Activated CD8-positive, alpha-beta T cell treated with anti-CD3 and anti-CD28 coated beads, Interleukin-2, amount 10 ng/mL, durations not matched to agents 7 days and 5 days (primary cell): ENCODE measurements around the gene BARX2. TPM values are rescaled to one million over a fixed set of nuclear protein-coding genes. Genes with fewer than 3 reads are reported as not detected.

ENCODE experiments used
- ATAC-seq: fragments of 150-1000 bp; cut with Tn5 transposase; one replicate; pipeline ENCODE4 v1.10.0; 2021; ENCODE audit warnings: moderate library complexity
- CTCF ChIA-PET: fragments of 350-600 bp; sonication (Branson Sonifier 250); formaldehyde crosslinking; loops from one replicate; lab custom pipeline; 2021; ENCODE audit warnings: antibody characterized with exemption; lab: Charles Lee
- POLR2A ChIA-PET: fragments of 350-600 bp; sonication (Branson Sonifier 250); formaldehyde crosslinking; loops from one replicate; lab custom pipeline; 2021; ENCODE audit warnings: antibody characterized with exemption; lab: Charles Lee
- DNase-seq: peaks from one replicate; pipeline ENCODE4 v3.0.0-alpha.2; 2020
- H3K27ac Mint-ChIP-seq: one replicate; pipeline ENCODE4 v1.8.0; 2021; ENCODE audit warnings: mild to moderate bottlenecking, mixed read lengths
- H3K27me3 Mint-ChIP-seq: one replicate; pipeline ENCODE4 v1.8.0; 2021; ENCODE audit warnings: low read depth, mixed read lengths
- H3K36me3 Mint-ChIP-seq: one replicate; pipeline ENCODE4 v1.8.0; 2021; ENCODE audit warnings: low read depth, mixed read lengths
- H3K4me1 Mint-ChIP-seq: one replicate; pipeline ENCODE4 v1.8.0; 2021; ENCODE audit warnings: low read depth, mixed read lengths
- H3K4me3 Mint-ChIP-seq: one replicate; pipeline ENCODE4 v1.8.0; 2021; ENCODE audit warnings: mild to moderate bottlenecking, mixed read lengths
- H3K9me3 Mint-ChIP-seq: one replicate; pipeline ENCODE4 v1.8.0; 2022; ENCODE audit warnings: mixed read lengths; ENCODE audit not compliant: insufficient read depth
- total RNA-seq, 2 experiments: library from RNA; stranded (reverse); gene quantifications; one replicate each; pipeline ENCODE4 v1.2.3, GENCODE V29; 2021

The BARX2 gene
- total RNA-seq, 2 experiments from 2014 or later = not detected

- ChIA-PET CTCF (no interaction called here), POLR2A (no interaction called here)
- Mint-ChIP-seq H3K27me3 (no peaks in the 10 kb centered on the region), H3K27ac (no peak overlapping the region), H3K36me3 (no peaks in the 10 kb centered on the region), H3K4me1 (no peaks in the 10 kb centered on the region), H3K9me3 (no peaks in the 10 kb centered on the region), H3K4me3 (no peak overlapping the region)
- DNase-seq (no peak), ATAC-seq (no peak)
These were observed 38.7 kb downstream of the BARX2 start for GRCh38 chr11:129414144-129414872.

- no peak for DNase-seq
- no peak overlapping the region for H3K4me3 Mint-ChIP-seq
- ChIA-PET CTCF (no interaction called here), POLR2A (interaction anchor here (0.5 kb wide), 1 partner anchor 132 kb away, joined by 3 read pairs; no protein-coding TSS in a partner anchor)
- H3K9me3 Mint-ChIP-seq = no peaks in the 10 kb centered on the region
- H3K4me1 Mint-ChIP-seq = no peaks in the 10 kb centered on the region
- no peak for ATAC-seq
- H3K27ac Mint-ChIP-seq = no peak overlapping the region
- H3K27me3 Mint-ChIP-seq = no peaks in the 10 kb centered on the region
- no peaks in the 10 kb centered on the region for H3K36me3 Mint-ChIP-seq
These were observed 40.6 kb downstream of the BARX2 start for GRCh38 chr11:129416080-129416820.

- no peak overlapping the region for H3K4me3 Mint-ChIP-seq
- CTCF ChIA-PET = interaction anchor here (1.2 kb wide), 1 partner anchor 277 kb away, joined by 3 read pairs; no protein-coding TSS in a partner anchor
- no peaks in the 10 kb centered on the region for H3K9me3 Mint-ChIP-seq
- H3K4me1 Mint-ChIP-seq = no peaks in the 10 kb centered on the region
- no peaks in the 10 kb centered on the region for H3K36me3 Mint-ChIP-seq
- H3K27me3 Mint-ChIP-seq = no peaks in the 10 kb centered on the region
- no peak for ATAC-seq
- DNase-seq = no peak
- POLR2A ChIA-PET = no interaction called here
- H3K27ac Mint-ChIP-seq = no peak overlapping the region
These were observed 41.8 kb downstream of the BARX2 start for GRCh38 chr11:129417458-129417857.

- POLR2A ChIA-PET = no interaction called here
- CTCF ChIA-PET = interaction anchor here (1.2 kb wide), 1 partner anchor 277 kb away, joined by 3 read pairs; no protein-coding TSS in a partner anchor
- Mint-ChIP-seq H3K27me3 (no peaks in the 10 kb centered on the region), H3K36me3 (no peaks in the 10 kb centered on the region), H3K27ac (no peak overlapping the region), H3K4me1 (no peaks in the 10 kb centered on the region), H3K9me3 (no peaks in the 10 kb centered on the region), H3K4me3 (no peak overlapping the region)
- DNase-seq = no peak
- no peak for ATAC-seq
These were observed 42.4 kb downstream of the BARX2 start for GRCh38 chr11:129418039-129418438.

- DNase-seq (no peak), ATAC-seq (no peak)
- CTCF ChIA-PET = no interaction called here
- Mint-ChIP-seq H3K36me3 (no peaks in the 10 kb centered on the region), H3K9me3 (no peaks in the 10 kb centered on the region), H3K4me3 (no peak overlapping the region), H3K27ac (no peak overlapping the region), H3K27me3 (no peaks in the 10 kb centered on the region), H3K4me1 (no peaks in the 10 kb centered on the region)
- POLR2A ChIA-PET = no interaction called here
These were observed 43.7 kb downstream of the BARX2 start for GRCh38 chr11:129419386-129419785.

- ATAC-seq = no peak
- ChIA-PET CTCF (no interaction called here), POLR2A (no interaction called here)
- no peak overlapping the region for H3K4me3 Mint-ChIP-seq
- DNase-seq = no peak
- H3K27me3 Mint-ChIP-seq = peaks cover 5% of the 10 kb centered on the region
- no peaks in the 10 kb centered on the region for H3K9me3 Mint-ChIP-seq
- H3K36me3 Mint-ChIP-seq = no peaks in the 10 kb centered on the region
- no peaks in the 10 kb centered on the region for H3K4me1 Mint-ChIP-seq
- no peak overlapping the region for H3K27ac Mint-ChIP-seq
These were observed 47.8 kb downstream of the BARX2 start for GRCh38 chr11:129423426-129423825.

- ChIA-PET POLR2A (no interaction called here), CTCF (interaction anchor here (1.2 kb wide), 1 partner anchor 307 kb away, joined by 3 read pairs; no protein-coding TSS in a partner anchor)
- H3K27me3 Mint-ChIP-seq = peaks cover 5% of the 10 kb centered on the region
- no peak overlapping the region for H3K4me3 Mint-ChIP-seq
- ATAC-seq (no peak), DNase-seq (no peak)
- H3K9me3 Mint-ChIP-seq = no peaks in the 10 kb centered on the region
- no peaks in the 10 kb centered on the region for H3K4me1 Mint-ChIP-seq
- no peak overlapping the region for H3K27ac Mint-ChIP-seq
- no peaks in the 10 kb centered on the region for H3K36me3 Mint-ChIP-seq
These were observed 49.6 kb downstream of the BARX2 start for GRCh38 chr11:129425214-129425613.

GRCh38 chr11:129426038-129426437 lies 50.4 kb downstream of the BARX2 start:
- ChIA-PET CTCF (no interaction called here), POLR2A (no interaction called here)
- Mint-ChIP-seq H3K4me3 (no peak overlapping the region), H3K36me3 (no peaks in the 10 kb centered on the region), H3K27me3 (peaks cover 5% of the 10 kb centered on the region), H3K27ac (no peak overlapping the region), H3K9me3 (no peaks in the 10 kb centered on the region), H3K4me1 (no peaks in the 10 kb centered on the region)
- ATAC-seq (no peak), DNase-seq (no peak)

- ChIA-PET POLR2A (no interaction called here), CTCF (no interaction called here)
These were observed 51.1 kb downstream of the BARX2 start for GRCh38 chr11:129426776-129427175.

GRCh38 chr11:129427376-129427775 lies 51.7 kb downstream of the BARX2 start:
- Mint-ChIP-seq H3K4me1 (no peaks in the 10 kb centered on the region), H3K27ac (no peak overlapping the region), H3K36me3 (no peaks in the 10 kb centered on the region), H3K27me3 (peaks cover 5% of the 10 kb centered on the region), H3K4me3 (no peak overlapping the region), H3K9me3 (no peaks in the 10 kb centered on the region)
- ChIA-PET CTCF (no interaction called here), POLR2A (no interaction called here)
- no peak for DNase-seq
- no peak for ATAC-seq

More at GRCh38 chr11:129426776-129427175, 51.1 kb downstream of the BARX2 start:
- Mint-ChIP-seq H3K4me3 (no peak overlapping the region), H3K4me1 (no peaks in the 10 kb centered on the region), H3K9me3 (no peaks in the 10 kb centered on the region), H3K27me3 (peaks cover 5% of the 10 kb centered on the region), H3K27ac (no peak overlapping the region), H3K36me3 (no peaks in the 10 kb centered on the region)
- DNase-seq = no peak
- ATAC-seq = no peak

GRCh38 chr11:129427816-129428406 lies 52.3 kb downstream of the BARX2 start:
- H3K4me3 Mint-ChIP-seq = no peak overlapping the region
- H3K9me3 Mint-ChIP-seq = no peaks in the 10 kb centered on the region
- POLR2A ChIA-PET = no interaction called here
- ATAC-seq (no peak), DNase-seq (no peak)
- no peaks in the 10 kb centered on the region for H3K4me1 Mint-ChIP-seq
- CTCF ChIA-PET = no interaction called here
- H3K27me3 Mint-ChIP-seq = peaks cover 5% of the 10 kb centered on the region
- no peak overlapping the region for H3K27ac Mint-ChIP-seq
- H3K36me3 Mint-ChIP-seq = no peaks in the 10 kb centered on the region

- Mint-ChIP-seq H3K4me1 (no peaks in the 10 kb centered on the region), H3K4me3 (no peak overlapping the region), H3K27me3 (peaks cover 5% of the 10 kb centered on the region), H3K27ac (no peak overlapping the region), H3K9me3 (no peaks in the 10 kb centered on the region), H3K36me3 (no peaks in the 10 kb centered on the region)
- ChIA-PET POLR2A (no interaction called here), CTCF (interaction anchor here (1.0 kb wide), 1 partner anchor 267 kb away, joined by 3 read pairs; no protein-coding TSS in a partner anchor)
- ATAC-seq (no peak), DNase-seq (no peak)
These were observed 52.9 kb downstream of the BARX2 start for GRCh38 chr11:129428557-129428956.
